Mesenchymal stem cell (in vitro differentiated cells and primary cell): ENCODE measurements around the gene QSOX2.

Experiments
- DNase-seq: peaks from one replicate; pipeline ENCODE4 v3.0.0-alpha.2; 2013
- H2AFZ ChIP-seq: one replicate; pipeline ENCODE4 v1.6.1; 2013; ENCODE audit warnings: low read depth, mild to moderate bottlenecking, control low read depth, inconsistent platforms, low read length, moderate library complexity
- H2AK5ac ChIP-seq: 2 replicates; pipeline ENCODE4 v1.6.1; 2013; ENCODE audit warnings: low read length, moderate library complexity, mild to moderate bottlenecking, inconsistent platforms; ENCODE audit not compliant: severe bottlenecking
- H2BK120ac ChIP-seq: one replicate; pipeline ENCODE4 v1.6.1; 2013; ENCODE audit warnings: low read depth, mild to moderate bottlenecking, inconsistent platforms, low read length, moderate library complexity
- H2BK12ac ChIP-seq, 2 experiments: one replicate each; pipeline ENCODE4 v1.6.1; 2013; ENCODE audit warnings: inconsistent platforms in 2 of 2, low read length in 2 of 2, mild to moderate bottlenecking in 2 of 2, moderate library complexity in 2 of 2, control low read depth in 1 of 2
- H2BK15ac ChIP-seq: one replicate; pipeline ENCODE4 v1.6.1; 2013; ENCODE audit warnings: mild to moderate bottlenecking, low read depth, inconsistent platforms; ENCODE audit not compliant: poor library complexity, severe bottlenecking
- H2BK5ac ChIP-seq: 2 replicates; pipeline ENCODE4 v1.6.1; 2013; ENCODE audit warnings: low read depth, mild to moderate bottlenecking, low read length, control low read depth, inconsistent platforms; ENCODE audit not compliant: poor library complexity, severe bottlenecking
- H3K14ac ChIP-seq, 2 experiments: one replicate each; pipeline ENCODE4 v1.6.1; 2013; ENCODE audit warnings: inconsistent platforms in 2 of 2, low read length in 2 of 2, control low read depth in 1 of 2, mild to moderate bottlenecking in 1 of 2, moderate library complexity in 1 of 2
- H3K18ac ChIP-seq, 2 experiments: one replicate each; pipeline ENCODE4 v1.6.1; 2013; ENCODE audit warnings: inconsistent platforms in 2 of 2, low read length in 2 of 2, control low read depth in 1 of 2, low read depth in 1 of 2, mild to moderate bottlenecking in 1 of 2
- H3K23ac ChIP-seq, 2 experiments: one replicate each; pipeline ENCODE4 v1.6.1; 2013; ENCODE audit warnings: inconsistent platforms in 2 of 2, low read length in 2 of 2, mild to moderate bottlenecking in 2 of 2, moderate library complexity in 2 of 2, control low read depth in 1 of 2
- H3K27ac ChIP-seq: 2 replicates; pipeline ENCODE4 v1.5.1; 2013; ENCODE audit warnings: mild to moderate bottlenecking, moderate library complexity, low read length, control low read depth, inconsistent platforms; ENCODE audit not compliant: poor library complexity, severe bottlenecking
- H3K27me3 ChIP-seq, 2 experiments: 2 replicates each; pipeline versions ENCODE4 v1.6.1 to v1.7.0; 2013; ENCODE audit warnings: low read length in 2 of 2, mild to moderate bottlenecking in 2 of 2, moderate library complexity in 2 of 2, control low read depth in 1 of 2, inconsistent platforms in 1 of 2; ENCODE audit not compliant: control insufficient read depth in 1 of 2, insufficient read depth in 1 of 2
- H3K36me3 ChIP-seq, 2 experiments: 2 replicates each; pipeline versions ENCODE4 v1.6.1 to v1.7.0; 2013; ENCODE audit warnings: low read length in 2 of 2, control low read depth in 1 of 2, inconsistent platforms in 1 of 2, low read depth in 1 of 2, mild to moderate bottlenecking in 1 of 2; ENCODE audit not compliant: insufficient read depth in 2 of 2, control insufficient read depth in 1 of 2
- H3K4ac ChIP-seq, 2 experiments: one replicate each; pipeline ENCODE4 v1.6.1; 2013; ENCODE audit warnings: inconsistent platforms in 2 of 2, low read length in 2 of 2, mild to moderate bottlenecking in 2 of 2, moderate library complexity in 2 of 2, control low read depth in 1 of 2, low read depth in 1 of 2
- H3K4me1 ChIP-seq: 2 replicates; pipeline ENCODE4 v1.6.1; 2013; ENCODE audit warnings: low read depth, low read length, control low read depth; ENCODE audit not compliant: control insufficient read depth, insufficient read depth
- H3K4me2 ChIP-seq: 2 replicates; pipeline ENCODE4 v1.6.1; 2013; ENCODE audit warnings: low read length, mild to moderate bottlenecking, inconsistent platforms; ENCODE audit not compliant: poor library complexity, severe bottlenecking
- H3K4me3 ChIP-seq, 2 experiments: 2 replicates each; pipeline versions ENCODE4 v1.5.1 to v1.7.0; 2013; ENCODE audit warnings: low read length in 2 of 2, mild to moderate bottlenecking in 2 of 2, control low read depth in 1 of 2, low read depth in 1 of 2; ENCODE audit not compliant: insufficient read depth in 1 of 2
- H3K79me1 ChIP-seq: replicated peaks from 2 replicates; pipeline ENCODE4 v1.6.1; 2013; ENCODE audit warnings: mild to moderate bottlenecking, control low read depth, low read length, inconsistent platforms; ENCODE audit not compliant: poor library complexity, severe bottlenecking
- H3K9ac ChIP-seq: 2 replicates; pipeline ENCODE4 v1.7.0; 2013; ENCODE audit warnings: mild to moderate bottlenecking, low read length, moderate library complexity
- H3K9me3 ChIP-seq: 2 replicates; pipeline ENCODE4 v1.7.0; 2013; ENCODE audit warnings: mild to moderate bottlenecking, low read length; ENCODE audit not compliant: control insufficient read depth
- H4K8ac ChIP-seq: one replicate; pipeline ENCODE4 v1.6.1; 2013; ENCODE audit warnings: inconsistent platforms, mild to moderate bottlenecking, low read length, moderate library complexity
- H4K91ac ChIP-seq: one replicate; pipeline ENCODE4 v1.6.1; 2013; ENCODE audit warnings: mild to moderate bottlenecking, low read length, inconsistent platforms
- WGBS: methylation state at CpG from one replicate; pipeline ENCODE4 v1.1.7; 2013; ENCODE audit warnings: mixed read lengths; 5-methylcytosine and 5-hydroxymethylcytosine counted together

QSOX2 gene

DNA sequence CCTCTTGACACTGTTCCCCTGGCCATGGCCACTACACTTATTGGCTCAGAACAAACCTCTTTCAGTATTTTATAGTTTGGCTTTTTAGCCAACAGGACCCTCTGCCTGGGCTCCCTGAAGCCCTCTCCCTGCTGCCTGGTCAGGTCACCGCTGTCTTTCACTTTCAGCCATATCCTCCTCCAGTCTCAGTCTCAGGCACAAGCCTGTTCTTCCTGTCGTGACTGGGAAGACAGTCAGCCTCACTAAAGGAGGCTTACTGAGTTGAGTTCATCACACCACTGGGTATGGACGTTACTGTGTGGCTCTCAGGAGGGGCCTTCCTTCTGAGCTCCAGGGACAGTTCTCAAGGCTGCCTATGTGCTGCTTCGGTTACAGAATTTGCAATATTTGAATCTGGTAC lies 2.0 kb downstream of the QSOX2 start:
- Histone ChIP-seq H3K9me3 (no peaks in the 10 kb centered on the region), H3K4me3 (no peak overlapping the region), H3K4me1 (peaks cover 11% of the 10 kb centered on the region)

DNA sequence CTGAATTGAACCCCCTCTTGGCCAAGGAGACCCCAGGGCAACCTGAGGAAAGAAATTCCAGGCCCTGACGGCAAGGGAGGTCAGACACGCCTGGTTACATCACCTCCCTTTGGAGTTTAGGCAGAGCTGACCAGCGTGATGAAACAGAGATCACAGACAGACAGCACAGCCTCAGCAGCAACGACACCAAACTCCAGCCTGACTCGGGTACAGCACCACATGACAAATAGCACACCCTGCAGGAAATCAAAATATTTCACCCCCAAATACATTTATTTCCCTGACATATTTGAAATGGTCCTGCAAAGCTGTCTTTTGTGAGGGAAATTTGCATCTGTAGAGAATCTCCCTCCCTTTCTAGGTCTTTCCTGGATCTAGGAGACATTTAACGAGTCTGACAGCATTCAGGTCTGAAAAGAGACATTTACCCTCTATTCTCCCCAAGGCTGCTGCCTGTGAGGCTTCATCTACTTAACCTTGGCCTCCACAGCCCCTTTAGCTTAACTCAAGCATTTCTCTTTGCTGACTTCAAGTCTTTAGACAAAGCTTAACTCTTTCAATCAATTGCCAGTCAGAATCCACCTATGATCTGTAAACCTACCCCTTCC lies 2.6 kb downstream of the QSOX2 start:
- Histone ChIP-seq H3K9me3 (no peaks in the 10 kb centered on the region), H2AFZ (no peak overlapping the region), H2BK5ac (no peak overlapping the region), H2BK15ac (no peak overlapping the region), H3K27ac (no peak overlapping the region), H2BK12ac (no peak overlapping the region), H2AK5ac (no peak overlapping the region), H3K14ac (no peak overlapping the region), H3K18ac (no peak overlapping the region), H3K79me1 (peaks cover 55% of the 10 kb centered on the region), H3K27me3 (peaks cover 8 to 18% of the 10 kb centered on the region in 2 experiments), H4K91ac (no peak overlapping the region), H3K9ac (no peak overlapping the region), H3K36me3 (peaks cover 0 to 20% of the 10 kb centered on the region in 2 experiments), H2BK120ac (no peak overlapping the region), H3K23ac (no peak overlapping the region), H3K4ac (no peak overlapping the region), H3K4me1 (peaks cover 11% of the 10 kb centered on the region), H3K4me3 (no peak overlapping the region), H4K8ac (peak overlapping the region; percentile 24), H3K4me2 (no peak overlapping the region)
- WGBS = 86% methylated on average over 4 of the region's 6 CpGs
- DNase-seq = no peak

More for the DNA sequence above, 2.0 kb downstream of the QSOX2 start:
- no peak overlapping the region for H2BK5ac ChIP-seq
- H2BK120ac ChIP-seq = no peak overlapping the region
- H3K14ac ChIP-seq = no peak overlapping the region
- no peak overlapping the region for H3K4ac ChIP-seq
- H3K23ac ChIP-seq = no peak overlapping the region
- H3K27me3 ChIP-seq = peaks cover 8 to 24% of the 10 kb centered on the region in 2 experiments
- no peak overlapping the region for H2AK5ac ChIP-seq
- H4K8ac ChIP-seq = no peak overlapping the region
- no peak overlapping the region for H3K27ac ChIP-seq
- no peak overlapping the region for H3K18ac ChIP-seq
- no peak overlapping the region for H3K9ac ChIP-seq
- no peak overlapping the region for H3K4me2 ChIP-seq
- H2BK12ac ChIP-seq = no peak overlapping the region
- H3K36me3 ChIP-seq = peaks cover 0 to 16% of the 10 kb centered on the region in 2 experiments
- peaks cover 50% of the 10 kb centered on the region for H3K79me1 ChIP-seq
- H2AFZ ChIP-seq = no peak overlapping the region
- WGBS = 79% methylated on average over 4 of the region's 4 CpGs
- DNase-seq = no peak
- H4K91ac ChIP-seq = no peak overlapping the region
- no peak overlapping the region for H2BK15ac ChIP-seq

DNA sequence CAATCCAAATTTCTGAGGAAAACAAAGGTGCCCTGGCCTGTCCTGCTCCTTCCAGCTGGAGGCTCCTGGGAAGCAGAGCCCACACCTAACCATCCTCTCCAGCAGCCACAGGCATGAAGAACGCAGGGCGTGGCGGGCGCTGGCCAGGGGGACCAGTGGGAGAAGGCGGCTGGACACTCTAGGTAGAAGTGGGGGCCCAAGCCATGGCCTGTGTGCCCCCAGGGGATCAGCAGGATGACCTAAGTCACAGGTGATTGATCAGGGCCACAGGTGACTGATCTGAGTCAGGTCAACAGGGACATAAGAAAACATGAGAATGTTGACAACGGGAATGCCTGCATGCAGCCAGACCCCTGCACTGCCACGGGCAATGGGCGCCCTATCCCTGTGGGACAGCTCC lies 3.4 kb downstream of the QSOX2 start:
- Histone ChIP-seq H3K23ac (no peak overlapping the region), H2BK120ac (no peak overlapping the region), H2AK5ac (no peak overlapping the region), H3K4ac (no peak overlapping the region), H2BK12ac (no peak overlapping the region), H3K79me1 (peaks cover 59% of the 10 kb centered on the region), H3K4me2 (no peak overlapping the region), H3K18ac (no peak overlapping the region), H3K4me3 (no peak overlapping the region), H2BK15ac (no peak overlapping the region), H3K9ac (no peak overlapping the region), H3K9me3 (no peaks in the 10 kb centered on the region), H3K27ac (no peak overlapping the region), H2BK5ac (no peak overlapping the region), H3K4me1 (peaks cover 14% of the 10 kb centered on the region), H4K91ac (no peak overlapping the region), H3K27me3 (peaks cover 3 to 10% of the 10 kb centered on the region in 2 experiments), H4K8ac (no peak overlapping the region), H3K36me3 (peaks cover 0 to 20% of the 10 kb centered on the region in 2 experiments), H2AFZ (no peak overlapping the region), H3K14ac (no peak overlapping the region)
- no peak for DNase-seq
- WGBS = 98% methylated on average over 8 of the region's 8 CpGs

DNA sequence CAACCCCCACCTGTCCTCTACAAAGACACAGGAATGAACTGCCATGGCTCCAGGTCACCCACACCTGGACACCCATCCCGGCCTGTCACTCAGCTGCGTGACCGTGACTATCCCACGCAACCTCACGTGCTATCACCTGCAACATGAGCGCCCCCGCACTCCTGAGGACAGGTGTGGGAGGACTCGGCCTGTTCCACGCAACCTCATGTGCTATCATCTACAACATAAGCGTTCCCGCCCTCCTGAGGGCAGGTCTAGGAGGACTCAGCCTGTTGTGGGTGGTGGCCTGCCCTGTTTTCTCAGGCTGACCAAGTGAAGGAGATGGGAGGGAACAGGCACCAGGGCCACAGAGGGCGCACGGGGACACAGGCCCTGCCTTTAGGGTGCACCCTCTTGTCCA lies 4.1 kb downstream of the QSOX2 start:
- Histone ChIP-seq H4K8ac (no peak overlapping the region), H2BK15ac (no peak overlapping the region), H2AK5ac (no peak overlapping the region), H3K18ac (no peak overlapping the region), H3K23ac (no peak overlapping the region), H3K9me3 (no peaks in the 10 kb centered on the region), H2AFZ (no peak overlapping the region), H3K36me3 (peaks cover 0 to 26% of the 10 kb centered on the region in 2 experiments), H3K14ac (no peak overlapping the region), H3K9ac (no peak overlapping the region), H2BK120ac (no peak overlapping the region), H3K4me2 (no peak overlapping the region), H3K4ac (no peak overlapping the region), H4K91ac (peak overlapping the region; percentile 11), H3K4me1 (peaks cover 14% of the 10 kb centered on the region), H3K27ac (no peak overlapping the region), H2BK12ac (no peak overlapping the region), H3K27me3 (peaks cover 0 to 3% of the 10 kb centered on the region in 2 experiments), H3K79me1 (peaks cover 62% of the 10 kb centered on the region), H2BK5ac (no peak overlapping the region), H3K4me3 (no peak overlapping the region)
- DNase-seq = no peak
- WGBS = 96% methylated on average over 13 of the region's 13 CpGs
